ENCODE results near the gene CXorf66. TPM values are rescaled to one million over a fixed set of nuclear protein-coding genes. Genes with fewer than 3 reads are reported as not detected.

Gene CXorf66
- total and polyA plus RNA-seq, 2 of the 8 experiments (the other 6 are each of a cell fraction or from before 2014, with no cell fraction given): not detected

DNA sequence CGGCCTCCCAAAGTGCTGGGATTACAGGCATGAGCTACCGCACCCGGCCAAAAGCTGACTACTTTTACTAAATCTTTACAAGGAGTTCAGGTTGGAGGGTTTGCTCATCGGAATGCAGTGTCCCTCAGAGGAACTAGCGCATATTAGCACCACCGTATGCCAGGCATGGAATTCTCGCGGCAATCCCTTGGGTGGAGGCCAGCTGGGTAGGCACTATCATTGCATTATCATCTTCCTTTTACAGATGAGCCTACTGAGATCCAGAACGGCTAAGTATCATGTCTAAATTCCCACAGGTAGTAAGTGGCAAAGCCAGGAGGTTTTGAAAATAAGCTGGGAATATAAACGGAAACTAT lies 6.1 kb upstream of the CXorf66 start:
- peak overlapping the region in 1 of 2 experiments; percentile 47; a peak in 1 of 4 replicates for H3K4me2 ChIP-seq (ENCODE audit: insufficient read depth in 1 of 2, low read depth in 2 of 2, low read length in 2 of 2)
- TF ChIP-seq EZH2 (IDR thresholded peaks at IDR 0.05; ENCODE audit: low read depth, low read length, severe bottlenecking): no peak
- TF ChIP-seq, protein P1, sequence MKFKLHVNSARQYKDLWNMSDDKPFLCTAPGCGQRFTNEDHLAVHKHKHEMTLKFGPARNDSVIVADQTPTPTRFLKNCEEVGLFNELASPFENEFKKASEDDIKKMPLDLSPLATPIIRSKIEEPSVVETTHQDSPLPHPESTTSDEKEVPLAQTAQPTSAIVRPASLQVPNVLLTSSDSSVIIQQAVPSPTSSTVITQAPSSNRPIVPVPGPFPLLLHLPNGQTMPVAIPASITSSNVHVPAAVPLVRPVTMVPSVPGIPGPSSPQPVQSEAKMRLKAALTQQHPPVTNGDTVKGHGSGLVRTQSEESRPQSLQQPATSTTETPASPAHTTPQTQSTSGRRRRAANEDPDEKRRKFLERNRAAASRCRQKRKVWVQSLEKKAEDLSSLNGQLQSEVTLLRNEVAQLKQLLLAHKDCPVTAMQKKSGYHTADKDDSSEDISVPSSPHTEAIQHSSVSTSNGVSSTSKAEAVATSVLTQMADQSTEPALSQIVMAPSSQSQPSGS (IDR thresholded peaks at IDR 0.05; ENCODE audit: low read length): no peak
- no peak for TF ChIP-seq POLR2AphosphoS5 (IDR thresholded peaks at IDR 0.05; ENCODE audit: low read depth, low read length)
- no peak for TF ChIP-seq POLR2A (IDR thresholded peaks at IDR 0.05; ENCODE audit: control extremely low read depth in 1 of 2, low read depth in 2 of 2, low read length in 2 of 2)
- no peak for TF ChIP-seq BACH1 (IDR thresholded peaks at IDR 0.05; ENCODE audit: low read length)
- TF ChIP-seq ZNF274 (IDR thresholded peaks at IDR 0.05; ENCODE audit: borderline replicate concordance, extremely low read depth, low read length): no peak
- TF ChIP-seq KDM1A (IDR thresholded peaks at IDR 0.05; ENCODE audit: borderline replicate concordance, low read length): no peak
- TF ChIP-seq EP300 (IDR thresholded peaks at IDR 0.05; ENCODE audit: borderline replicate concordance in 1 of 2, low read depth in 2 of 2, low read length in 2 of 2): no peak
- TF ChIP-seq TCF12 (IDR thresholded peaks at IDR 0.05; ENCODE audit: low read depth, low read length): no peak
- no peak for TF ChIP-seq YY1 (IDR thresholded peaks at IDR 0.05; ENCODE audit: low read depth, low read length)
- no peak for TF ChIP-seq SP4 (IDR thresholded peaks at IDR 0.05; ENCODE audit: low read length)
- TF ChIP-seq SP1 (IDR thresholded peaks at IDR 0.05; ENCODE audit: low read depth, low read length): no peak
- no peak for TF ChIP-seq CREB1 (IDR thresholded peaks at IDR 0.05)
- TF ChIP-seq RNF2 (IDR thresholded peaks at IDR 0.05; ENCODE audit: borderline replicate concordance, low read depth, low read length, missing control alignments, poor library complexity, severe bottlenecking): no peak

More for the DNA sequence above, 6.1 kb upstream of the CXorf66 start:
- no peak overlapping the region for H3K27ac ChIP-seq (ENCODE audit: low read depth, low read length)
- no peak overlapping the region for H3K9ac ChIP-seq (replicated peaks in 1 of 4; ENCODE audit: extremely low read depth in 1 of 4, low read depth in 3 of 4, low read length in 3 of 4)
- H2BK12ac ChIP-seq (ENCODE audit: low read depth, low read length): no peak overlapping the region
- H3K23ac ChIP-seq (ENCODE audit: insufficient read length): no peak overlapping the region
- no peak overlapping the region for H3K4ac ChIP-seq (replicated peaks; ENCODE audit: insufficient read length, low read depth, low read length)
- H3K79me1 ChIP-seq (ENCODE audit: low read depth, low read length): no peaks in the 10 kb centered on the region
- H2BK20ac ChIP-seq (ENCODE audit: low read length): no peak overlapping the region
- H3K14ac ChIP-seq (ENCODE audit: insufficient read length): no peak overlapping the region
- no peak overlapping the region for H3K56ac ChIP-seq (replicated peaks; ENCODE audit: insufficient read length, low read depth, low read length)
- H3K4me3 ChIP-seq (ENCODE audit: extremely low read depth in 1 of 4, insufficient read depth in 2 of 4, low read depth in 3 of 4, low read length in 4 of 4): 0 out of 8 replicates have a peak overlapping the region, but pooled peaks of 1 of the 4 experiments have one; percentile 9
- H3K36me3 ChIP-seq (ENCODE audit: control insufficient read depth in 2 of 4, insufficient read depth in 4 of 4, low read length in 3 of 4): no peaks in the 10 kb centered on the region
- no peaks in the 10 kb centered on the region for H3K9me3 ChIP-seq (ENCODE audit: insufficient read depth in 2 of 2, low read depth in 1 of 2, low read length in 1 of 2)
- H2BK15ac ChIP-seq (ENCODE audit: low read length): no peak overlapping the region
- H3K4me1 ChIP-seq (replicated peaks in 1 of 4; ENCODE audit: control insufficient read depth in 3 of 4, insufficient read depth in 4 of 4, low read length in 3 of 4): no peaks in the 10 kb centered on the region; a peak in 1 of 7 replicates
- no peak for DNase-seq (ENCODE audit: low read depth in 1 of 2, low spot score in 2 of 2)
- H2BK5ac ChIP-seq (ENCODE audit: low read depth, low read length): no peak overlapping the region
- CTCF ChIA-PET (ENCODE audit: partially characterized antibody): interaction anchor here (0.9 kb wide), 1 partner anchor 268 kb away, joined by 3 read pairs; no protein-coding TSS in a partner anchor
- no peak overlapping the region for H4K8ac ChIP-seq (ENCODE audit: extremely low read depth, insufficient read depth, low read length)
- no peaks in the 10 kb centered on the region for H4K20me1 ChIP-seq (replicated peaks in 1 of 2; ENCODE audit: control insufficient read depth in 1 of 2, insufficient read depth in 2 of 2, low read length in 2 of 2)
- 84% methylated on average over 10 of the region's 10 CpGs; no CpG with 5 or more reads in 1 of the 2 experiments for WGBS, 2 experiments (ENCODE audit: extremely low coverage in 1 of 2, insufficient coverage in 1 of 2, insufficient read length in 1 of 2, insufficient replicate concordance in 2 of 2, low coverage in 1 of 2, low lambda C conversion rate in 2 of 2, missing lambda C conversion rate in 1 of 2)
- H3K23me2 ChIP-seq (ENCODE audit: low read depth, low read length): no peaks in the 10 kb centered on the region
- no peak overlapping the region for H4K91ac ChIP-seq (replicated peaks; ENCODE audit: insufficient read length, low read length)
- H2AK5ac ChIP-seq (ENCODE audit: low read depth, low read length): no peak overlapping the region
- H3K79me2 ChIP-seq (ENCODE audit: control insufficient read depth in 1 of 2, insufficient read depth in 2 of 2, low read length in 2 of 2): no peaks in the 10 kb centered on the region
- POLR2A ChIA-PET (ENCODE audit: partially characterized antibody): no interaction called here
- H3K27me3 ChIP-seq (replicated peaks in 1 of 4; ENCODE audit: control insufficient read depth in 3 of 4, extremely low read depth in 1 of 4, insufficient read depth in 3 of 4, low read length in 3 of 4): no peaks in the 10 kb centered on the region
- H2BK120ac ChIP-seq (replicated peaks; ENCODE audit: low read depth, low read length): no peak overlapping the region
- no peak for FAIRE-seq
- H2AFZ ChIP-seq (ENCODE audit: low read length): 0 out of 2 replicates have a peak overlapping the region, but pooled peaks have one; percentile 15
- H3K18ac ChIP-seq (ENCODE audit: extremely low read depth, low read length): no peak overlapping the region
- H4K5ac ChIP-seq (ENCODE audit: insufficient read length, low read depth, low read length): no peak overlapping the region

Measured in H1 (cell line).